HG02943 (cell line): ENCODE measurements around the gene CACNA2D3.

Experiments
- ATAC-seq: cut with Tn5 transposase; IDR thresholded peaks from one replicate; pipeline ENCODE4 v1.9.1; 2021; ENCODE audit warnings: mild to moderate bottlenecking, low read depth, moderate library complexity; ENCODE audit not compliant: unreplicated experiment

The CACNA2D3 gene

DNA sequence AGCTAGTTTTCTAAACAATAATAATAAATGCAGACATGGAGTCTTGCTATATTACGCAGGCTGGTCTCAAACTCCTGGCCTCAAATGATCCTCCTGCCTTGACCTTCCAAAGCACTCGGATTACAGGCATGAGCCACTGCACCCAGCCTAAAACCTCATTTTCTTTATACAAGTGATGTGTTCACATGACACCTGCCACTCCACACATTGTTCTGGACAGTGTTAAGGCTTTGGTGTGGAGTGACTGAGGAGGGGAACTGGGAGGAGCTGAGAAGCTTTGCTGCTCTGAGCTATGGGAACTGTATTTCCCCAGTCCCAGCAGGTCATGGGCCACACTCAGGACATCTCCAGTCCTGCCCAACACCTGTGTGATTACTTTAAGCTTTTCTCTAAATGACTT, 425.5 kb downstream of the CACNA2D3 start:
- no peak for ATAC-seq

DNA sequence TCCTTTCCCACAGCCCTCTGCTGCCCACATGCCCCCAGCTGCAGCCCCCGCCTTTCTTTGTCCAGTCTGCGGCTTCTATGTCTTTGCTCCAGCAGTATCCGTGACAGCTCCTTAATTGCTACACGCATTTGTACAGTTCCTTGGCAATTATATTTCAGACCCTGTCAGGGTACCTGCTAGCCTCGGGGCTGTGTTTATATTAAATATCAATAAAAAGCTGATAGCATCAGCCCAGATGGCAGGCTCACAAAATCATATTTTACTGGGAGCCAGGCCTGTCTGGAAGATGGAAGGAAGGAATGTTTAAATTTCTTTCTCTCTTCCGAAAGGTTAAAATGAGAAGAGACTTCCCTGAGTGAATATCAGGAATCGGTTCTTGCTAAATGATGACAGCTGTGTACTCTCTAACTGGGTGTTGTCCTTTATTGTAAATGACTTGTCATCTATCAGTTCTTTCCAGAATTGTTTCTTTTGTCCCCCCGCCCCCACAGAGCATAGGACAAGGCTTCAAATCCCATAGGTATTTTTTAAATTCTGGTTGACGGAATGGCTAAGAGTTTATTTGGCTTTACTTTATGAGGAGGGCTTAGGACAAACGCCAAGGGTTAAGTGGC, 427.4 kb downstream of the CACNA2D3 start:
- ATAC-seq, result no peak

DNA sequence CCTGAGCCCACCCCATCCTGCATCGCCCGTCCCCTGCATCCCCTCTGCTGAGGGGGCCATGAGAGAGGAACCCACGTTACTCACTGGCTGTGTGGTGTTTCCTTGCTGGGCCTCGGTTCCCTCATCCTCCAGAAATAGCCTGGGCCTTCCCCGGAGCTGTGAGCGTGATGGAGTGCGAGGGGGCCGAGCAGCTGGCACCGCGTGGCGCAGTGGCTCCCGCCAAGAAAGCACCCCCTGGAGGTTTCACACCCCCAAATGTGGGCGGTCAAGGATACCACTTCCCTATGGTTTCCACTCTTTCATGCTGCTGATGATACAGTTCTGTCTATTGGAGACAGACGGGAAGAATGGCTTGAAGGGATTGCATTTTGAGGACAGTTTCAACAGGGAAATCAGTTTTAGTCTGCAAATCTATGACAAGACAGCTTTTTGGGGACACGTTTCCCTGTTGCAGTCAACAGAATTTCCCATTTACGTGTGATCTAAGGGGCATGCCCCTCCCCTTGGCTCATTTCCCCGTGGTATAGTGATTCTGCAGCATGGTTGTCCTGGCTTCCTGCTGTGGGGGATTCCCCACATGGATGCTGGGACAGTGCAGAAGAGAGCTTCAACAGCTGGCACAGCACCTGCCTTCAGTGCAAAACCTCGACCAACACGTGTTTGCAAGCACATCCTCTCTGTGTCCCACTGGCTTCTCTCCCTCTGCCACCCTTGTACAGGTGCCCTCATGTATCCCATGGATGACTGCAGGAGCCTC, 428.0 kb downstream of the CACNA2D3 start:
- ATAC-seq, result no peak

DNA sequence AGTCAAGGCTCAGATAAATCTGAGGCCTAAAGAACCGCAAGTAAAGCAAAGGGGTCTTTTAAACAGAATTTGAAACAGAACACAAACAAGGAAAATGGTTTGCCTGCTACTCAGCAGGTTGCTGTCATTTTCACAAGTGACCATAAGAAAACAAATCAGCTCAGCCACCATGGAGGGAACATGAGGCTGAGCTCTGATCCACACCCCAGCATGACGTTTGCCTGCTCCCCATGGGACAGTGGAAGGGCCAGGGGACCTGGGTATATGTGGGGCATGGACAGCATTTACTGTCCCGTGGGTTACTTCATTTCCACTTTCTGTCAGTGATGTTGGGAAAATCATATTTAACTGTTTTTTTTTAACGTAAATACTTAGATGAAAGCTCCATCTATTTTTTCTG, 434.3 kb downstream of the CACNA2D3 start:
- ATAC-seq, result no peak

DNA sequence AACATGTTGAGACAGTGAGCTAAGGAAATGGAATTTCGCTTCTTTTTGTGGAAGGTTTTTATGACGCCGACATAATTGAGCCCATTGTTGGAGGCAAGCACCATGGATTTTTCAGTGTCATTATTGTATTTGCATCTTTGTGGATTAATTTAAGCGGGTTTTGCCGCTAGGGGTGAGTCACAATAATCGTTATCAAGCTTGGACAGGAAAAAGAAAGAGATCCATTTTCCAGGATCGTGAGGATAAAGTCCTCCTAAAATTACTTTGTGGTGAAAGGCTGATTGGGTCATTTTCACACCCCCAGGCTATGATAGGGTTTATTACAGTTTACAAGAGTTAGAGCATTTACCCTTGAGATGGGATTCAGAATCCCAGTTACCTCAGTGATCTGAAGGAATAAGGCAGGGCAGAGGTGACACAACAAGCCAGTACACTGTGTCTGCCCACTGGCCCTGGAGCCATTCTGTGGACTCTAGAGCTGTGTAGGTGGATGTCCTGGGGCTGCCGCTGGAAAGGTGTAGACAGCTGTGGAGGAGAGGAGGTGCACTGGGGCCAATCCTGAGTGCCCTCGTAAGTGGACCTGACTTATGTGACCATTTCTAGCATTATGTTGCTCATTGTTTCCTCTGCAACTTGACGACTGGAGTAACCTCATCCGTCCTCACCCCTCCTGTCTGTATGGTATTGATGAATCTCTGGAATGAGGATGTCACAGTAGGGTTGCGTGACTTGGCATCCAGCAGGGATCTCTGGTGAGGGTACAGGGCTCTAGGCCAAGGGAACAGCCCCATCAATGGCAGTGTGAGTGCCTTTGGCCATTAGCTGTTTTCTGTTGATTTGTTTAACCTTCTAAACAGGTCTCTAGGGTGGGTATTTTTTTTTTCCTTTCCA, 435.4 kb downstream of the CACNA2D3 start:
- no peak for ATAC-seq

DNA sequence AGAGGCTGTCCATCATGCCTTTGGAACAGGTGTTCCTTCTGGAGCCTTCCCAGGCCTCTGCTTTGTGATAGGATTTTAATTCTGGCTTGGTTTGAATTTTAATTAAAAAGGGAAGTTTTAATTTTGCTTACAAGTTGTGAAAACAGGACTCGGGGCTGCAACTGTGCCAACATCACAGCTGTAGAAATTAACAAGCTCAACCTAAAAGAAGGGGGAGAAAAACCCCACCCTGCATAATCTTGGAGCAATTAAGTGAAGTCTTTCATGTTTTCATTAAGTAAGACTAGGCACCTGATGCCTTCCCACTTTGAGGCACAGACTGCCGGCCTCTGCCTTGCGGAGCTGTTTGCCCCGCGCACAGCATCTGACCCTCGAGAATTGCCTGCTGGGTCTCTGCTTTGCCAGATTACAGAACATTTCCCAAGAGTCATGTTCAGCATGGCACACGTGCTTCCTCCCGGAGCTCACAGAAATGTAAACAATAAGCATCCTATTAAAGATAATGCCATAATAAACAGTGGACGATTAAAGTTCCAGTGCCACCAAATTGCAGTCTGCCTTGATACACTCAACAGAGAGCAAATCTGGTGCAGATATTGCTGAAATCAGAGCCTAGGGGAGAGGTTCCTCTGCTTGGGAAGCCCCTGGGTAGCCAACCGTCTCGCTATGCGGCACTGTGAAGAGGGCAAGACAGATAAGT, 441.3 kb downstream of the CACNA2D3 start:
- ATAC-seq, result no peak

DNA sequence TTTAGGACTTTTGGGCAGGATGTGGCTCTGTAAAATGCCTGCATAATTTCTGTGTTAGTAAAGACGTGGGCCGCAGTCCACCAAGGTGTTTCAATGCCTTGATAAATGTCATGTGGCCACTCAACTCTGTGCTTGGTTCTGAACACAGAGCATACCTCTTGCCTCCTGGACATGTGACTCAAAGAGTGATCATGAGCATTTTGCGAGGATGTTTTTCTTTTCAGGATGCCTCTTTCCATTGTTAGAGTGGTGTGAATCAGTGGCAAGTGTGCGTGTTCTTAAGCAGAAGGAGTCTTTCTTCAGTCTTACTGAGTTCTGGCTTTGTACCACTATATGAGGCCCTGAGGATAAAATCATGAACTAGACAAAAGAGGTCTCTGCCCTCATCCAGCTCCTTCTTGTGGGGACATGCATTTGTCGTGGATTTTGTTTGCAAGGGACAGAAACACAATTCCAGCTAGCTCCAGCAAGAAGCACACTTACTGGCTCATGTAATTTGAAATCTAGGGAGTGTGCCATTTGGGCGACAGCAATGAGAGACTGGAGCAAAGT, 442.1 kb downstream of the CACNA2D3 start:
- no peak for ATAC-seq

DNA sequence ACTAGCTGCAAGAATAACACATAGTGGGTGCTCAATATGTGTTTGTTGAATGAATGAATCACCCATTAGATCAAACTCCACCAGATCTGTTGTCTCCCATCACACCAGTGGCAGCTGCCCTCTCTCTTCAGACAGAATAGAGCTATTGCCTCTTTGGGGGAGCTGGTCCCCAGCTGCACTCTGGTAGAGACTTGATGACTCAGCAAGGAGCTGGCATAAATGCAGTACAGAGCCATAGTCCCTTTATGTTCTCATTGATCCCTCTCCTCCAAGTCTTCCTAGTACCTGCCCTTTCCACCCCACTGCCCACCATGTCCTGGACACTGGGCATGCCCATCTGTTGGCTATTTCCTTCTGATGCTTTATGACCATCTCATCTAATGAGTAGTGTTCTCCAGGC, 443.6 kb downstream of the CACNA2D3 start:
- no peak for ATAC-seq

DNA sequence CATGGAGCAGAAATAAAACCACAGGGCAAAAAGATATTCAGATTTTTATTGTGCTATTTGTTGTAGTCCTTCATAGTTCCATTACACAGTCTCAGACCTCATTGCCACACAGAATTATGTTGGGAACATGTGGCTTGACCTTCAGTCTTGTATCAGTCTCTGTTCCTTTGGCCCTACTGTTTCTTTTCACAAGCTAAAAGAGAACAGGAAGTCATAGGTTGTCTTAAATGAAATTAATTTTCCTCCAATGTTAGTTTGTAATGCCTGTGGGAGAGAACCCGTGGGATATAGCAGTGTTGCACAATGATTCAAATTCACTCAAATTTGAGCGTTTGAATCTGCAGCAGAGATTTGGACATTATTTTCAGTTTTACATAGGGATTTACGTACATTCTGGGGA, 445.6 kb downstream of the CACNA2D3 start:
- no peak for ATAC-seq

DNA sequence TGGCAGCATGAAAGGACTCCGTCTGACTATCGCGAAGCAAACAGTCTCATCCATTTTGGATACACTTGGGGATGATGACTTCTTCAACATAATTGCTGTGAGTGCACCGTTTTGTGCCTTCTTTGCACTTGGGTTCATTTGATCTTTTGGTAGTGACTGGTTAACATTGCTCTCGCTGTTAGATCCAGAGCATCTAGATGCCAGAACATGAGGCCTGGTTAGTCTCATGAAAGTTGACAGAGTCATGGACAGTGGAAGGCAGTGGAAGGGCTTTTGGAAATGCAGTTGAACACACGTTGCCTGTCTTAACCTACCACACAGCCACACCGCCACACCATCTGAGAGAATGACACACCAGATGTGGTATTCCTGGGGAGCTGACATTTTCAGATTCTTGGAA, 447.7 kb downstream of the CACNA2D3 start:
- no peak for ATAC-seq

DNA sequence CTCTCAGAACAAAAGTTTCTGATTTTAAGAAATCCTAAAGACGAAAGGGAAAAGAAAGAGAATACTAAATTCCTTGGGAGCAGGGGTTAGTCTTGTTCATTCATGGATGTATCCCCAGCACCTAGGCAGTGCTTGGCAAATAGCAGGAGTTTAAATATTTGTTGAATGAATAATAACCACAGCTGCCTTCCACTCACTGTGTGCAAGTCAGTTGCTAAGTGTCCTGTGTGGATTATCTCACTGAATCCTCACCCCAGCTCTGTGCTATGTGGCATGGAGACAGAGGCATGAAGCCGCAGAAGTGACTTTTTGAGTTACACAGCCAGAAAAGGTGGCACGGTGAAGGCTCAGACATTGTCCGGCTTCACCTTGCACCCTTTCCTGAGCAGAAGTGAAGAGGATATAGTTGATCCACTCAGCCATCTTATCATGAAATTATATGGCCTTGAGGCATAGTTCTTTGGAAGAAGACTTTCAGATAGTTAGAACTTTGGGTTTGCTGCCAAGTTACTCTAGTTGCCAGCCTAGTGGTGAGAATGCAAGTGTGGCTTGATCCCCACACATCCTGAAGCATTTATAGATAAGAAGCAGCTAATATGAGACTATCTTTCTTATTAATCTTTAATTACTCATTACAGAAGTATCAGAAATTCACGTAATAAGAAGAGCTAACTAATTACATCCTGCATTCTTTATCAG, 450.0 kb downstream of the CACNA2D3 start:
- ATAC-seq, result no peak

DNA sequence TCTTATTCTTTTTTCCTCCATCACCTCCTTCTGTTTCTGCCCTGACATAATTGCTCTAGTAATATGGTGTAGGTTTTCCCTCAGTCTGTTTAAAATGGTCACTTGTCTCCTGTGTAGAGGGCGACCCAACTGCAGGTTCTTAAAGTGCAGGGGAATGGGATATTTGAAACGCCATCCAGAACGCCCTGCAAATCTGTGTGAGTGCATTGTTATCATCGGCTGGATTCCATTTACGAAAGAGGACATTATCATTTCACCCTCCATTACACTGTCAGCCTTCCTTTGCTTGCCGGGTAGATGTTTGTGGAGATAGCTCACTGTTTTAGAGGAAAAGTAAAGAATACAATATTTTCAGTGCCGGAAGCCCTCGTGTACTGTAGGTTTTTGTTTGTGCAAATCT, 451.5 kb downstream of the CACNA2D3 start:
- ATAC-seq, result no peak

DNA sequence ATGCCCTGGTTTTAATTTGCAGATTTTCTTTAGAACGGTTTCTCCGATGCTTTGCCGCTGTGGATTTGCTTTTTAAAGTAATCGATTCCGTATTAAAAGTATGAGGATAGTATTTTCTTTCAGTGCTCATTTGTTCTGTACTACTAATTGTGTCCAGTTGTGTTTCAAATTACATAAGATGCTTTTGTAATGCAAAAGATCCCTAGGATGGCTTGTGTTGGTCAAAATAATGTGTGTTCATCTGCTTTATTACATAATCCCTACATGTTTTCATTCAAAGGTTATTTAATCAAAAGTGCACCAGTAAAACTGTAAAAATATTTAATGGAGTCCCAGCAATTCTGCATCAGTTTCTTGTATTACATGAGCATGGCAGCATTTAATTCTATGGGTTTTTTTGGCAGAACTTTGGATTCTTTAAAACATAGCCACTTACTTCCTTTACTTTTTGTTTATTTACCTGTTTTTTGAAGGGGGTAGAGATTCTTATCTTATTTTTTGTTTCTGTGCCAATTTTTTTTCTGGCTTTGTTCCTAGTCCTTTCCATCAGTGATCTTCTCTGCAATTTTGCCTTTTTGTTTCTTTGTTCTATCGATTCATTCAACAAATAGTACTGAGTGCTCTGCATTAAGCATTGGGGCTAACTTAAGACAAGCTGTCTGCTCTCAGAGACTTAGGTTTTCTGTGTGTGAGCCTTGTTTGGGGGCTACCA, 452.7 kb downstream of the CACNA2D3 start:
- ATAC-seq, result no peak

DNA sequence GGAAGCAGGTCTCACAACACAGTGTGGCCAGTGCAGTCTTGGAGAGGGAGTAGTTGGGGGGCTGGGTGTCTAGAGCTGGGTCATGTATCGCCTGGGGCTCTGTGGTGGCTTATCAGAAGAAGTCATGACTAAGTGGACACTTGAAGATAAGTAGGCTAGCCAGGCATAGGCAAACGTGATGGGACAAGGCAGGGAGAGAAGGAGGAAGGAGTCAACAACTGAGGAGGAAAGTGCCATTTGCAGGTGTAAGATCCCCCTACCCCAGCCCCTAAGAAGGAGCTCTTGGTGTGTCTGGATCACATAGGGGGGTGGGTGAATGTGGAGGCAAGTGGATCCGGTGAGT, 453.2 kb downstream of the CACNA2D3 start:
- ATAC-seq, result no peak

DNA sequence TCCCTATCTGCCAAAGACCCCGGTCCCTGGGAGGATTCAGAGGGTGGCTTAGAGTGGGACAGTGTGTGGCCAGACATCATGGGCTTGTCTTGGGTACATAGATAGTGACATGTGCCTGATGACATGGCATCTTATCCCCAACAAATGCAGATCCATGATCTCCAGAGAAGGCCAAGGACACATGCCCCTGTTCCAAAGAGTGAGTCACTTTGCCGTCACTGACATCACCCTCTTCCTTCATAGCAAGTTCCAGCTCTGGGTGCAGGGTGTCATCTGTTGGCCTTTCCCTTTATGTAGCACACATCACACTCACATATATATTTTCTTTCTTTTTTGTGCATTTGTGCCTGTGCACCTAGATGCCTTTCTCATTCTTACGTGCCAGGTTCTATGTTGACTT, 455.0 kb downstream of the CACNA2D3 start:
- no peak for ATAC-seq

DNA sequence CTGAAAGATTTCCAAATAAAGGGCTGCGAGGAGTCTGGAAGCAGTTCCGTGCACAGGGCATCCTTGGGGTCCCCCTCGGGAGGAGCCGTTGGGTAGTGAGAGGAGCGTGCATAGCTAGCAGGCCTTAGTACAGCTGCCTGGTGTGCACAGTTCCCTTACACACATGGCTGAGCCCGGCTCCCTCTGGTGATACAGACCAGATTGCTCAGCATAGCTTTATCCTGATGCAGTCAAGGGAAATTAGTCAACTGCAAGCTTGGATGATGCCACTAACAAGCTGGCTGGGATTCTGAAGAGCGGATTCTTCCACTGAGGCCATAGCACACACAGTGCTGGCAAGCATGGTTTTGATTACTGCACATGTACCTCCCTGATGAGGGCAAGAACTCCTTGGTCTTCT, 456.1 kb downstream of the CACNA2D3 start:
- no peak for ATAC-seq

DNA sequence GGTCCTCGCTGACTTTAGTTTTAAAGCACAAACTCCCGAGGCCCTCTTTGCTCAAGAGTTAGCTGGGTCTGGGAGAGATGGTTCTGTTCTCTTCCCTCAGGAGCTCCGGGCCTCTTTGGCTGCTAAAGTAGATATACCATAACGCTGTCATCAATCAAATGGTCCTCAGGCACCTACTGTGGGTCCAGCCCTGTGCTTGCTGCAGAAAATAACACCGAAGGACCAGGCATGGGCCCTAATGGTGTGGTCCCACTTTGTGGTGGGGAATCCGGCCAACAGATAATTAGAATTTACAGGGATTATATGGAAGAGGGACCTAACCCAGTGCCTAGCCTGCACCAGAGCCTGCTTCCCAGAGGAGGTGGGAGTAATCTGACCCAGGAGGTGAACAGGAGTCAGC, 458.1 kb downstream of the CACNA2D3 start:
- no peak for ATAC-seq

DNA sequence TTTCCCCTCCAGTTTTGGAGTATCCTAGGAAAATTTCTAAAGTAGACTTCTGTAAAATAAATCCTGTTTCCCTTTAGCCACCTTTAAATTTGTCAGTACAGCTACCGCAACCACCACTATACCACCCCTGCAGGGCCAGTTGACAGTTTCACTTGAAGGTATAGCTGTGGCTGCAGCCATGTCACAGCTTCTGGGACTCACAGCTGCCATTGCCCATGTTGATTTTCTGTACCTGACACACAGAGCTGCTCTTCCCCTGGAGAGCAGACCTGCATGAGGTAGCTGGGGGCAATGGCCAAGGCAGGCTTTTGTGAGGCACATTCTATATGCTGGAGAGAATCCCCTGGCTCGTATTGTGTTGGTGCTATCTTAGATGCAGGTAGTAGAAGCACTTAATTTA, 460.1 kb downstream of the CACNA2D3 start:
- ATAC-seq, result no peak

DNA sequence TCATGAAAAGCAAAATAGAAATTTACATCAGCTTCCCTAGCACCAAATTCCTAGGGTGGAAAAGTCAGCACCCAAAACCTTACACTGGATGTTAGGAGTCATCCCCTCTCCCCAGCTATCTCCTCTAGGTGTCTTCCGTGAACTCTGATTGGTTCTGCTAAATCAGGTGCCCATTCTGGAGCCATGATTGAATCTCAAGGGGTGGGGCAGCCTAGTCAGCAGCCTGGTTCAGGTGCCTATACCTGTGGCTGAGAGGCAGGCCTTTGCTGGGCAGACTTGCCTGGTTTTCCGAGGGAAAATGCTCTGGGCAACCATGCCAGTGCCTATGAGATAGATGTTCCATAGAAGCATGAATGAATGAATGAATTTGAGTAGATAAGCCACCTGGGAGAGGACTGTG, 468.8 kb downstream of the CACNA2D3 start:
- no peak for ATAC-seq
